Measurements from ENCODE around the gene FOXS1. TPM values are rescaled to one million over a fixed set of nuclear protein-coding genes. Genes with fewer than 3 reads are reported as not detected.

Gene FOXS1
- total and polyA plus RNA-seq, 2 experiments from 2014 or later: 0.26 TPM; not detected in 1

GRCh38 chr20:31801508-31801907 is 43.9 kb downstream of the FOXS1 start (continued):
- TF ChIP-seq, protein P1, sequence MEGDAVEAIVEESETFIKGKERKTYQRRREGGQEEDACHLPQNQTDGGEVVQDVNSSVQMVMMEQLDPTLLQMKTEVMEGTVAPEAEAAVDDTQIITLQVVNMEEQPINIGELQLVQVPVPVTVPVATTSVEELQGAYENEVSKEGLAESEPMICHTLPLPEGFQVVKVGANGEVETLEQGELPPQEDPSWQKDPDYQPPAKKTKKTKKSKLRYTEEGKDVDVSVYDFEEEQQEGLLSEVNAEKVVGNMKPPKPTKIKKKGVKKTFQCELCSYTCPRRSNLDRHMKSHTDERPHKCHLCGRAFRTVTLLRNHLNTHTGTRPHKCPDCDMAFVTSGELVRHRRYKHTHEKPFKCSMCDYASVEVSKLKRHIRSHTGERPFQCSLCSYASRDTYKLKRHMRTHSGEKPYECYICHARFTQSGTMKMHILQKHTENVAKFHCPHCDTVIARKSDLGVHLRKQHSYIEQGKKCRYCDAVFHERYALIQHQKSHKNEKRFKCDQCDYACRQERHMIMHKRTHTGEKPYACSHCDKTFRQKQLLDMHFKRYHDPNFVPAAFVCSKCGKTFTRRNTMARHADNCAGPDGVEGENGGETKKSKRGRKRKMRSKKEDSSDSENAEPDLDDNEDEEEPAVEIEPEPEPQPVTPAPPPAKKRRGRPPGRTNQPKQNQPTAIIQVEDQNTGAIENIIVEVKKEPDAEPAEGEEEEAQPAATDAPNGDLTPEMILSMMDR (conservative IDR thresholded peaks at IDR 0.05; ENCODE audit: low read depth in 2 of 2): no peak

- Histone ChIP-seq H3F3A (replicated peaks; ENCODE audit: low read depth) (no peaks in the 10 kb centered on the region), H2AFZ (no peak overlapping the region), H3K27me3 (ENCODE audit: insufficient read depth) (no peaks in the 10 kb centered on the region), H3K4me1 (ENCODE audit: insufficient read depth) (no peaks in the 10 kb centered on the region), H3K9me2 (ENCODE audit: insufficient read depth) (no peaks in the 10 kb centered on the region), H3K36me3 (ENCODE audit: insufficient read depth) (peaks cover 90% of the 10 kb centered on the region), H3K4me2 (no peak overlapping the region), H3K27ac (ENCODE audit: low read depth) (no peak overlapping the region), H3K4me3 (no peak overlapping the region), H4K20me1 (replicated peaks; ENCODE audit: insufficient read depth) (peaks cover 5% of the 10 kb centered on the region), H3K79me2 (replicated peaks; ENCODE audit: insufficient read depth) (no peaks in the 10 kb centered on the region)
- Mint-ChIP-seq H3K27me3 (ENCODE audit: insufficient read depth, low read depth, poor library complexity) (peaks cover 3% of the 10 kb centered on the region), H3K9me3 (no peaks in the 10 kb centered on the region), H3K27ac (no peak overlapping the region), H3K36me3 (ENCODE audit: low read depth) (peaks cover 87% of the 10 kb centered on the region), H3K4me1 (no peaks in the 10 kb centered on the region), H3K4me3 (no peak overlapping the region)
- ATAC-seq: no peak
- no peak for DNase-seq (ENCODE audit: low spot score)
- TF ChIP-seq ZNF331 (CRISPR knock-in tag; IDR thresholded peaks at IDR 0.05; ENCODE audit: low read depth) (no peak), STAT1 (IDR thresholded peaks at IDR 0.05; ENCODE audit: unreplicated experiment) (no peak), ZNF114 (CRISPR knock-in tag; IDR thresholded peaks at IDR 0.05) (no peak), NANOG (IDR thresholded peaks at IDR 0.05; ENCODE audit: borderline replicate concordance) (no peak)
- TF ChIP-seq, protein P2, sequence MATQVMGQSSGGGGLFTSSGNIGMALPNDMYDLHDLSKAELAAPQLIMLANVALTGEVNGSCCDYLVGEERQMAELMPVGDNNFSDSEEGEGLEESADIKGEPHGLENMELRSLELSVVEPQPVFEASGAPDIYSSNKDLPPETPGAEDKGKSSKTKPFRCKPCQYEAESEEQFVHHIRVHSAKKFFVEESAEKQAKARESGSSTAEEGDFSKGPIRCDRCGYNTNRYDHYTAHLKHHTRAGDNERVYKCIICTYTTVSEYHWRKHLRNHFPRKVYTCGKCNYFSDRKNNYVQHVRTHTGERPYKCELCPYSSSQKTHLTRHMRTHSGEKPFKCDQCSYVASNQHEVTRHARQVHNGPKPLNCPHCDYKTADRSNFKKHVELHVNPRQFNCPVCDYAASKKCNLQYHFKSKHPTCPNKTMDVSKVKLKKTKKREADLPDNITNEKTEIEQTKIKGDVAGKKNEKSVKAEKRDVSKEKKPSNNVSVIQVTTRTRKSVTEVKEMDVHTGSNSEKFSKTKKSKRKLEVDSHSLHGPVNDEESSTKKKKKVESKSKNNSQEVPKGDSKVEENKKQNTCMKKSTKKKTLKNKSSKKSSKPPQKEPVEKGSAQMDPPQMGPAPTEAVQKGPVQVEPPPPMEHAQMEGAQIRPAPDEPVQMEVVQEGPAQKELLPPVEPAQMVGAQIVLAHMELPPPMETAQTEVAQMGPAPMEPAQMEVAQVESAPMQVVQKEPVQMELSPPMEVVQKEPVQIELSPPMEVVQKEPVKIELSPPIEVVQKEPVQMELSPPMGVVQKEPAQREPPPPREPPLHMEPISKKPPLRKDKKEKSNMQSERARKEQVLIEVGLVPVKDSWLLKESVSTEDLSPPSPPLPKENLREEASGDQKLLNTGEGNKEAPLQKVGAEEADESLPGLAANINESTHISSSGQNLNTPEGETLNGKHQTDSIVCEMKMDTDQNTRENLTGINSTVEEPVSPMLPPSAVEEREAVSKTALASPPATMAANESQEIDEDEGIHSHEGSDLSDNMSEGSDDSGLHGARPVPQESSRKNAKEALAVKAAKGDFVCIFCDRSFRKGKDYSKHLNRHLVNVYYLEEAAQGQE (IDR thresholded peaks at IDR 0.05; ENCODE audit: unreplicated experiment): no peak
- TF ChIP-seq, protein P3, sequence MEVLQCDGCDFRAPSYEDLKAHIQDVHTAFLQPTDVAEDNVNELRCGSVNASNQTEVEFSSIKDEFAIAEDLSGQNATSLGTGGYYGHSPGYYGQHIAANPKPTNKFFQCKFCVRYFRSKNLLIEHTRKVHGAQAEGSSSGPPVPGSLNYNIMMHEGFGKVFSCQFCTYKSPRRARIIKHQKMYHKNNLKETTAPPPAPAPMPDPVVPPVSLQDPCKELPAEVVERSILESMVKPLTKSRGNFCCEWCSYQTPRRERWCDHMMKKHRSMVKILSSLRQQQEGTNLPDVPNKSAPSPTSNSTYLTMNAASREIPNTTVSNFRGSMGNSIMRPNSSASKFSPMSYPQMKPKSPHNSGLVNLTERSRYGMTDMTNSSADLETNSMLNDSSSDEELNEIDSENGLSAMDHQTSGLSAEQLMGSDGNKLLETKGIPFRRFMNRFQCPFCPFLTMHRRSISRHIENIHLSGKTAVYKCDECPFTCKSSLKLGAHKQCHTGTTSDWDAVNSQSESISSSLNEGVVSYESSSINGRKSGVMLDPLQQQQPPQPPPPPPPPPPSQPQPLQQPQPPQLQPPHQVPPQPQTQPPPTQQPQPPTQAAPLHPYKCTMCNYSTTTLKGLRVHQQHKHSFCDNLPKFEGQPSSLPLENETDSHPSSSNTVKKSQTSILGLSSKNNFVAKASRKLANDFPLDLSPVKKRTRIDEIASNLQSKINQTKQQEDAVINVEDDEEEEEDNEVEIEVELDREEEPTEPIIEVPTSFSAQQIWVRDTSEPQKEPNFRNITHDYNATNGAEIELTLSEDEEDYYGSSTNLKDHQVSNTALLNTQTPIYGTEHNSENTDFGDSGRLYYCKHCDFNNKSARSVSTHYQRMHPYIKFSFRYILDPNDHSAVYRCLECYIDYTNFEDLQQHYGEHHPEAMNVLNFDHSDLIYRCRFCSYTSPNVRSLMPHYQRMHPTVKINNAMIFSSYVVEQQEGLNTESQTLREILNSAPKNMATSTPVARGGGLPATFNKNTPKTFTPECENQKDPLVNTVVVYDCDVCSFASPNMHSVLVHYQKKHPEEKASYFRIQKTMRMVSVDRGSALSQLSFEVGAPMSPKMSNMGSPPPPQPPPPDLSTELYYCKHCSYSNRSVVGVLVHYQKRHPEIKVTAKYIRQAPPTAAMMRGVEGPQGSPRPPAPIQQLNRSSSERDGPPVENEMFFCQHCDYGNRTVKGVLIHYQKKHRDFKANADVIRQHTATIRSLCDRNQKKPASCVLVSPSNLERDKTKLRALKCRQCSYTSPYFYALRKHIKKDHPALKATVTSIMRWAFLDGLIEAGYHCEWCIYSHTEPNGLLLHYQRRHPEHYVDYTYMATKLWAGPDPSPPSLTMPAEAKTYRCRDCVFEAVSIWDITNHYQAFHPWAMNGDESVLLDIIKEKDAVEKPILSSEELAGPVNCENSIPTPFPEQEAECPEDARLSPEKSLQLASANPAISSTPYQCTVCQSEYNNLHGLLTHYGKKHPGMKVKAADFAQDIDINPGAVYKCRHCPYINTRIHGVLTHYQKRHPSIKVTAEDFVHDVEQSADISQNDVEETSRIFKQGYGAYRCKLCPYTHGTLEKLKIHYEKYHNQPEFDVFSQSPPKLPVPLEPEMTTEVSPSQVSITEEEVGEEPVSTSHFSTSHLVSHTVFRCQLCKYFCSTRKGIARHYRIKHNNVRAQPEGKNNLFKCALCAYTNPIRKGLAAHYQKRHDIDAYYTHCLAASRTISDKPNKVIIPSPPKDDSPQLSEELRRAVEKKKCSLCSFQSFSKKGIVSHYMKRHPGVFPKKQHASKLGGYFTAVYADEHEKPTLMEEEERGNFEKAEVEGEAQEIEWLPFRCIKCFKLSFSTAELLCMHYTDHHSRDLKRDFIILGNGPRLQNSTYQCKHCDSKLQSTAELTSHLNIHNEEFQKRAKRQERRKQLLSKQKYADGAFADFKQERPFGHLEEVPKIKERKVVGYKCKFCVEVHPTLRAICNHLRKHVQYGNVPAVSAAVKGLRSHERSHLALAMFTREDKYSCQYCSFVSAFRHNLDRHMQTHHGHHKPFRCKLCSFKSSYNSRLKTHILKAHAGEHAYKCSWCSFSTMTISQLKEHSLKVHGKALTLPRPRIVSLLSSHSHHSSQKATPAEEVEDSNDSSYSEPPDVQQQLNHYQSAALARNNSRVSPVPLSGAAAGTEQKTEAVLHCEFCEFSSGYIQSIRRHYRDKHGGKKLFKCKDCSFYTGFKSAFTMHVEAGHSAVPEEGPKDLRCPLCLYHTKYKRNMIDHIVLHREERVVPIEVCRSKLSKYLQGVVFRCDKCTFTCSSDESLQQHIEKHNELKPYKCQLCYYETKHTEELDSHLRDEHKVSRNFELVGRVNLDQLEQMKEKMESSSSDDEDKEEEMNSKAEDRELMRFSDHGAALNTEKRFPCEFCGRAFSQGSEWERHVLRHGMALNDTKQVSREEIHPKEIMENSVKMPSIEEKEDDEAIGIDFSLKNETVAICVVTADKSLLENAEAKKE (CRISPR knock-in tag; IDR thresholded peaks at IDR 0.05): no peak
These were observed 48.0 kb downstream of the FOXS1 start for GRCh38 chr20:31797364-31797763.
